Mesendoderm (in vitro differentiated cells): ENCODE measurements around the gene SLC10A1.

ENCODE experiments used
- DNase-seq: peaks from one replicate; pipeline ENCODE4 v3.0.0; 2013
- H2AK5ac ChIP-seq: 2 replicates; pipeline ENCODE4 v1.6.1; 2013; ENCODE audit warnings: low read length, inconsistent platforms
- H2BK120ac ChIP-seq: 2 replicates; pipeline ENCODE4 v1.6.1; 2013; ENCODE audit warnings: low read depth, mild to moderate bottlenecking, low read length, moderate library complexity, mixed read lengths
- H2BK15ac ChIP-seq: replicated peaks from 2 replicates; pipeline ENCODE4 v1.6.1; 2013; ENCODE audit warnings: low read depth, mild to moderate bottlenecking, moderate library complexity
- H2BK5ac ChIP-seq: 2 replicates; pipeline ENCODE4 v1.6.1; 2013; ENCODE audit warnings: low read length, inconsistent platforms
- H3K18ac ChIP-seq: 2 replicates; pipeline ENCODE4 v1.6.1; 2013; ENCODE audit warnings: mild to moderate bottlenecking, low read length, mixed read lengths
- H3K23ac ChIP-seq: one replicate; pipeline ENCODE4 v1.6.1; 2013; ENCODE audit warnings: low read length
- H3K27ac ChIP-seq: 2 replicates; pipeline ENCODE4 v1.5.1; 2013; ENCODE audit warnings: low read depth, mild to moderate bottlenecking, inconsistent platforms, low read length, moderate library complexity
- H3K27me3 ChIP-seq: 2 replicates; pipeline ENCODE4 v1.6.1; 2013; ENCODE audit warnings: low read length, control low read depth, mild to moderate bottlenecking, inconsistent platforms; ENCODE audit not compliant: insufficient read depth, poor library complexity
- H3K36me3 ChIP-seq: 2 replicates; pipeline ENCODE4 v1.6.1; 2013; ENCODE audit warnings: low read length, inconsistent platforms; ENCODE audit not compliant: control insufficient read depth, insufficient read depth
- H3K4ac ChIP-seq: one replicate; pipeline ENCODE4 v1.6.1; 2013; ENCODE audit warnings: low read depth, mild to moderate bottlenecking, low read length, moderate library complexity
- H3K4me1 ChIP-seq: 2 replicates; pipeline ENCODE4 v1.6.1; 2013; ENCODE audit warnings: low read depth, low read length, inconsistent platforms; ENCODE audit not compliant: control insufficient read depth
- H3K4me2 ChIP-seq: 2 replicates; pipeline ENCODE4 v1.6.1; 2013; ENCODE audit warnings: low read length
- H3K4me3 ChIP-seq: 2 replicates; pipeline ENCODE4 v1.5.1; 2013; ENCODE audit warnings: mild to moderate bottlenecking, low read length
- H3K56ac ChIP-seq: one replicate; pipeline ENCODE4 v1.6.1; 2013; ENCODE audit warnings: low read length
- H3K79me1 ChIP-seq: 2 replicates; pipeline ENCODE4 v1.6.1; 2013; ENCODE audit warnings: low read length, inconsistent platforms
- H3K79me2 ChIP-seq: 2 replicates; pipeline ENCODE4 v1.6.1; 2013; ENCODE audit warnings: mild to moderate bottlenecking, low read length; ENCODE audit not compliant: control insufficient read depth, insufficient read depth
- H3K9ac ChIP-seq: 2 replicates; pipeline ENCODE4 v1.6.1; 2013; ENCODE audit warnings: low read length, inconsistent platforms
- H4K5ac ChIP-seq: one replicate; pipeline ENCODE4 v1.6.1; 2013; ENCODE audit warnings: low read length
- H4K8ac ChIP-seq: one replicate; pipeline ENCODE4 v1.6.1; 2013; ENCODE audit warnings: low read depth, mild to moderate bottlenecking, control low read depth, low read length, moderate library complexity
- WGBS: extraction: QIAGEN DNeasy Blood & Tissue Kit; methylation state at CpG from one replicate; pipeline ENCODE4 v1.1.7; 2013; ENCODE audit warnings: low lambda C conversion rate, missing lambda C conversion rate; ENCODE audit not compliant: insufficient coverage; ENCODE audit errors: extremely low coverage; 5-methylcytosine and 5-hydroxymethylcytosine counted together

The SLC10A1 gene

DNA sequence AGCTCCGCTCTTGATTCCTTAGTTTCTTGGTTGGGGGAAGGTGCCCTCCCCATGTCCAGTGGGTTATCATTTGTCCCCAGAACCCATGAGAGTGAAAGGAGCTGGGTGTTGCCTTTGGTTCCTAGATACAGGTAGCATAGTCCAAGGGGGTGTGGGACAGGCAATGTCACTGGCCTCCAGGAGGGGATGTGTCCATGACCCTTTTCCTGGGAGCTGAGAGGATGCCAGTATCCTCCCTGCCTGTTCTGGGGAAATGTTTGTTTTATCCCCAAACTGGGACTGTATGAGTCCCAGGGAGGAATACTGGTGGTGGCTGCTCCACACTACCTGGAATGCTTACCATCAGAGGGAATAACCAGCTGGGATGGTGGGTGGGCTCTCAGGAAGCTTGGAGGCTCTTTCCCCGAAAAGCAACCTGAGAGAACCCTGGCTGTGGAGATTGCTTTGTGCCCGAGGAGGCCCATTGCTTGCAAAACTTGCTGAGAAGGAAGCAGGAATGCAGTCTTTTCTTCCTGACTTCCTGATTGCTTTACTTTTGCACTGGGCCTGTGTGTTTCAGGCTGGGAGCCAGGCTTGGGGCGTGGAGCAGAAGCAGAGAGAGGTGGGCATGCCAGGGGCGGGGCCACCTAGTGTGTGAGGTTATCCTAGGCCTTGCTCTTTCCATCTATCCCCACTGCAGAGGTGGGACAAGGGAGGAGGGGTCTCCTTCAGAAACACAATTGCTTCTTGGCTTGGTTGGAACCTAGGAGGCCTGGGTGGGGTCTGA lies 715 bp upstream of the SLC10A1 start:
- H3K27me3 ChIP-seq, result no peaks in the 10 kb centered on the region
- no peak for DNase-seq
- no peak overlapping the region for H4K5ac ChIP-seq
- no peak overlapping the region for H3K4me2 ChIP-seq
- no peak overlapping the region for H3K18ac ChIP-seq
- no peak overlapping the region for H3K4ac ChIP-seq
- no peak overlapping the region for H3K27ac ChIP-seq
- H3K9ac ChIP-seq, result no peak overlapping the region
- no peak overlapping the region for H2BK15ac ChIP-seq
- no peaks in the 10 kb centered on the region for H3K4me1 ChIP-seq
- no CpG with 5 or more reads among the region's 5 CpGs for WGBS
- H3K56ac ChIP-seq, result no peak overlapping the region
- H2BK120ac ChIP-seq, result no peak overlapping the region
- no peaks in the 10 kb centered on the region for H3K36me3 ChIP-seq
- H2AK5ac ChIP-seq, result no peak overlapping the region
- H3K79me1 ChIP-seq, result no peaks in the 10 kb centered on the region
- no peak overlapping the region for H3K4me3 ChIP-seq
- no peak overlapping the region for H3K23ac ChIP-seq
- H2BK5ac ChIP-seq, result no peak overlapping the region
- no peaks in the 10 kb centered on the region for H3K79me2 ChIP-seq
- H4K8ac ChIP-seq, result no peak overlapping the region

DNA sequence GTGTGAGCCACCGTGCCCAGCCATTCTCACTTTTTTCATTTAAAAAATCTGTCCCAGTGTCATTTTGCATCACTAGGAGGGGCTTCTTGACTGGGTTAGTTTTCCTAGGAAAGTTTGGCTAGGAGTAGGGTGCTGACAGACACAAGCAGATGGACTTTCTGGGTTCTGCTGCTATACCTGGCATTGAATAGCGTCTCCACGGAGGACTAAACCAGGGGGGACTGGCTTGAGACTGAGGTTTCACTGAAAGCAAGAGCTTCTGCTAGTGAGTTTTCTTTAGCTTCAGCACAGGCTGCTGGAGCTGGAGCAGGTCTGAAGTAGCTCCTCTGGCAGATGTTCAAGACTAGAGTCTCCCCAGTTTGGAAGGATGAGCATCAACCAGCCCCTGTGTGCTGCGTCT lies 1.4 kb downstream of the SLC10A1 start:
- Histone ChIP-seq H3K27ac (no peak overlapping the region), H4K8ac (no peak overlapping the region), H3K4me3 (no peak overlapping the region), H3K56ac (no peak overlapping the region), H3K4me2 (no peak overlapping the region), H3K27me3 (no peaks in the 10 kb centered on the region), H3K4ac (no peak overlapping the region), H3K23ac (no peak overlapping the region), H3K36me3 (no peaks in the 10 kb centered on the region), H3K79me1 (no peaks in the 10 kb centered on the region), H3K79me2 (no peaks in the 10 kb centered on the region), H2BK120ac (no peak overlapping the region), H3K9ac (no peak overlapping the region), H2BK15ac (no peak overlapping the region), H2BK5ac (no peak overlapping the region), H3K18ac (no peak overlapping the region), H3K4me1 (no peaks in the 10 kb centered on the region), H4K5ac (no peak overlapping the region), H2AK5ac (no peak overlapping the region)
- WGBS, result no CpG with 5 or more reads among the region's 4 CpGs
- DNase-seq, result no peak

- H3K56ac ChIP-seq, result no peak overlapping the region
- WGBS, result no CpG with 5 or more reads among the region's 3 CpGs
- H3K4me2 ChIP-seq, result no peak overlapping the region
Measured at GRCh38 chr14:69794791-69795190, 2.2 kb downstream of the SLC10A1 start.

DNA sequence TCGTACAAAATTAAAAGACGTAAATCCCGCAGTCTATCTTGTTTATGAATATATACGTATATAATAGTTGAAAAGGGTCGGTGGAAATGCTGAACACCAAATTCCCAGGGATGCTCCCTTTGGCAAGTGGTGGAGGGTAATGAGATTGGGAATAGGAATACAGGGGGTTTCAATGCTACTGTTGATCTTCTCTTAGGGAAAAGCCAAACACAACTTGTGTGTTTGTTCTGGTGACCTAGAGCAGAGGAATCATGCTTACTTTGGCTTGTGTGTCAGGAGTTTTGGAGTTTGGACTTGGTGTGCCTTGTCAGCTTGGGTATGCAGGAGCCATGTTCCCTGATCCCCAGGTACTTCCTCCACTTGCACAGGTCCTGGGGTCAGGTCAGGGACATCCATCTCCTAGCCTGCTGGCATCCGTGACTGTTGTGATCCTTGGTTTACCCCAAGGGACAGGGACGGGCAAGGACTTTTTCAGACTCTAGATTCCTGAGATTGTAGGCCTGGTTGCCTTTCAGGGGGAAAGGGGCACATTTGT lies 4.1 kb downstream of the SLC10A1 start:
- no peak overlapping the region for H3K56ac ChIP-seq
- H4K5ac ChIP-seq, result no peak overlapping the region
- H3K4me3 ChIP-seq, result no peak overlapping the region
- no peaks in the 10 kb centered on the region for H3K79me1 ChIP-seq
- no peaks in the 10 kb centered on the region for H3K4me1 ChIP-seq
- no peak overlapping the region for H3K23ac ChIP-seq
- H3K18ac ChIP-seq, result no peak overlapping the region
- H3K4ac ChIP-seq, result no peak overlapping the region
- H3K9ac ChIP-seq, result no peak overlapping the region
- no peak overlapping the region for H2AK5ac ChIP-seq
- H4K8ac ChIP-seq, result no peak overlapping the region
- H3K79me2 ChIP-seq, result no peaks in the 10 kb centered on the region
- no peak overlapping the region for H3K27ac ChIP-seq
- no peaks in the 10 kb centered on the region for H3K27me3 ChIP-seq
- WGBS, result no CpG with 5 or more reads among the region's 7 CpGs
- no peak overlapping the region for H3K4me2 ChIP-seq
- no peak overlapping the region for H2BK15ac ChIP-seq
- no peak overlapping the region for H2BK120ac ChIP-seq
- DNase-seq, result no peak
- no peaks in the 10 kb centered on the region for H3K36me3 ChIP-seq
- no peak overlapping the region for H2BK5ac ChIP-seq

More at GRCh38 chr14:69794791-69795190, 2.2 kb downstream of the SLC10A1 start:
- H3K79me1 ChIP-seq, result no peaks in the 10 kb centered on the region
- H3K27me3 ChIP-seq, result no peaks in the 10 kb centered on the region
- DNase-seq, result no peak
- no peak overlapping the region for H3K23ac ChIP-seq
- no peaks in the 10 kb centered on the region for H3K4me1 ChIP-seq
- H2BK15ac ChIP-seq, result no peak overlapping the region
- no peak overlapping the region for H2AK5ac ChIP-seq
- H4K8ac ChIP-seq, result no peak overlapping the region
- H4K5ac ChIP-seq, result no peak overlapping the region
- H2BK5ac ChIP-seq, result no peak overlapping the region
- H3K18ac ChIP-seq, result no peak overlapping the region
- no peak overlapping the region for H3K27ac ChIP-seq
- no peak overlapping the region for H3K4me3 ChIP-seq
- no peak overlapping the region for H2BK120ac ChIP-seq
- no peak overlapping the region for H3K4ac ChIP-seq
- H3K36me3 ChIP-seq, result no peaks in the 10 kb centered on the region
- no peaks in the 10 kb centered on the region for H3K79me2 ChIP-seq
- H3K9ac ChIP-seq, result no peak overlapping the region

DNA sequence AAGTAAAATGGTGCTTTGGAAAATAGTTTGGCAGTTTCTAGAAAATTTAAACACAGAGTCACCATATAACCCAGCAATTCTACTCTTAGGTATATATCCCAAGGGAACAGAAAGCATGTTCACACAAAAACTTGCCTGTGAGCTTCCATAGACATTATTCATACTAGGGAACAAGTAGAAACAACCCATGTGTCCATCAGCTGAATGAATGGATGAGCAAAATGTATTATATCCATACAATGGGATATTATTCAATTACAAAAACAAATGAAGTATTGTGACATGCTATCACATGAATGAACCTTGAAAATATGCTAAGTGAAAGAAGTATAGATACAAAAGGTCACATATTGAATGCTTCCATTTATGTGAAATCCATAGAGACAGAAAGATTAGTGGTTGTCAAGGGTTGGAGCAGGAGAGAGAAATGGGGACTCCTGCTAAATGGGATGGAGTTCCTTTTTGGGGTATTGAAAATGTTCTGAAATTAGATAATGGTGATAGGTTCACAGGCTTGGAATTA lies 7.9 kb downstream of the SLC10A1 start:
- Histone ChIP-seq H3K4ac (no peak overlapping the region), H3K27ac (no peak overlapping the region), H3K23ac (no peak overlapping the region), H3K79me2 (no peaks in the 10 kb centered on the region), H2BK15ac (no peak overlapping the region), H2BK5ac (no peak overlapping the region), H2BK120ac (no peak overlapping the region), H3K56ac (no peak overlapping the region), H4K5ac (no peak overlapping the region), H3K36me3 (no peaks in the 10 kb centered on the region), H3K4me2 (no peak overlapping the region), H3K4me1 (no peaks in the 10 kb centered on the region), H2AK5ac (no peak overlapping the region), H3K27me3 (no peaks in the 10 kb centered on the region), H3K9ac (no peak overlapping the region), H3K79me1 (no peaks in the 10 kb centered on the region), H4K8ac (no peak overlapping the region), H3K4me3 (no peak overlapping the region), H3K18ac (no peak overlapping the region)
- no peak for DNase-seq

DNA sequence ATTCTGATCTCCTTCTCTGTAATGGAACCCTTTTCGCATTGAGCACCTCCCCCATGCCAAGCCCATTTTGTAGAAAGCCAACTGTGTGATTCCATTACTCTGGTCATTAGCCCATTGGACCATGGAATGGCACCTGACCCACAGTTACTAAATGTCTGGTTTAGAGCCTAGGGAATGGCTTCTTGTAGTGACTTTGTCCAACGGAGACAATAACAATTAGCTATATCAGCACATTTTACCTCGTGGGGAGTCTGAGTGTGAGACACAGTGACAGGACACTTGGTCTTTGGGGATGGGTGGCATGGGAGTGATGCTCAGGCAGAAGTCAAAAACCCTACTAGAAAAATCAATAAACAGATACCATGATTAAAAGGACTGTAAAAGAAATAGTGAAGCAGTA lies 10.4 kb downstream of the SLC10A1 start:
- H3K79me2 ChIP-seq, result no peaks in the 10 kb centered on the region
- H3K4me2 ChIP-seq, result no peak overlapping the region
- no peak overlapping the region for H2BK120ac ChIP-seq
- H3K27me3 ChIP-seq, result no peaks in the 10 kb centered on the region
- H2BK15ac ChIP-seq, result no peak overlapping the region
- no peak overlapping the region for H3K23ac ChIP-seq
- H4K5ac ChIP-seq, result no peak overlapping the region
- no peaks in the 10 kb centered on the region for H3K36me3 ChIP-seq
- no peak overlapping the region for H2BK5ac ChIP-seq
- no peaks in the 10 kb centered on the region for H3K4me1 ChIP-seq
- H2AK5ac ChIP-seq, result no peak overlapping the region
- no peaks in the 10 kb centered on the region for H3K79me1 ChIP-seq
- no peak overlapping the region for H3K27ac ChIP-seq
- H3K4me3 ChIP-seq, result no peak overlapping the region
- WGBS, result no CpG with 5 or more reads among the region's 3 CpGs
- no peak overlapping the region for H3K4ac ChIP-seq
- H4K8ac ChIP-seq, result no peak overlapping the region
- no peak overlapping the region for H3K56ac ChIP-seq
- H3K9ac ChIP-seq, result no peak overlapping the region
- DNase-seq, result no peak
- no peak overlapping the region for H3K18ac ChIP-seq
